Astrocyte of the hippocampus (primary cell): ENCODE measurements around the gene ADAM29.
"Not testable (repeated sequence)": the region's sequence is repeated elsewhere in the genome, so short reads cannot be mapped to it uniquely, and the experiment has no call there.

Source experiments
- DNase-seq: peaks from one replicate; pipeline ENCODE4 v3.0.0; 2011; ENCODE audit warnings: low read depth, low spot score

The ADAM29 gene

DNA sequence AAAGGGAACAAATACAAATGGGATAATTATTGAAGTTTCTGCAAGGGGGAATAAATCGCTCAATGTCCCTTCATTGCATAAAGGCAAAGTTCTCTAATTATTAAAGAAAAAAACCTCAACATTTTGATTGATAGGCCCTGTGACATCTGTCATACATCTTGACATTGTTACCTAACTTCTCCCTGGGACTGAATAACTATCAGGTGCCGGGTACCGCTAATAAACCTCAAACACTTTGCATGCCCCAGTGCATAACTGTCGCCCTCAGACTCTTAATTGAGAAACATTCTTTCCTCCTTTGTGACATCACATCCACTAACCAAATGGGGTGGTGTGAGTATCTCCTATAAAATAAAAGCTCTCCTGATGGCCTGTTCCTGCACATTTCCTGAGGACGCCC is at the start of gene ADAM29:
TSS of gene ADAM29 (plus strand) at position 301 of the 400 bp plus-strand sequence. CDS start 57,168 bp downstream, outside the sequence.
- no peak for DNase-seq

DNA sequence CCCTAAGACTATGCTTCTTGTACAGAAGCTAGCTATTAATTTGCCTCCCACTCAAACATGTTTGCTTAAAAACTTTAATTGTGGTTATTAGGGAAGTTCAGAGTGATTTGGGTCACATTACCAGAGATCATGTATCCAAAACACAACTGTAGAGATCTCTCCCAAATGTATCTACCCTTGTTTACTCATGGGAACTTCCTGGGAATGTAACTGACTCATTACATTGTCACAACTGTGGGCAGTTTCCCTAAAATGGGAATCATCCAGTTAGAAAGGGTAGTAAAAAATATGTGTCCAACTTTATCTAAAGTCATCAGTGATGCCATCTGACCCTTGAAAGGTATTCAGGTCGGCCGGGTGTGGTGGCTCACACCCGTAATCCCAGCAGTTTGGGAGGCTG is 48.8 kb upstream of the ADAM29 start:
- no peak for DNase-seq

DNA sequence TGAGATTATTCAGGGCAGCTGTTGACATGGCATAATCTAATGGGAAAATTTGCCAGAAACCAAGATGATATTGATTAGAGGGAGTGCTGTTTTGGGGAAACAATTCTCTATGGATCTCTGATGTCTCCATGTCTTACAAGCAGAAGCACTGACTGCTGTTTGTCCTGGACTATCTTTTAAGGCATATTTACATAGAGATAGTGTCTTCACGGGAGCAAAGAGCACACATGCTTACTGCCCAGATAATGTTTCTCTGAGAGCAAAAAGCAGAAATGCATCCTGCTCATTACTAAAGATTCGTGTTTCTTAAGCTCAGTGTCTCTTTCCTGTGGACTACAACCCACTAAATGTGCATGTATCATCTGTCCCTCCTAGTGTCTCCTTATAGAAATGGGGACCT is 47.8 kb upstream of the ADAM29 start:
- no peak for DNase-seq

DNA sequence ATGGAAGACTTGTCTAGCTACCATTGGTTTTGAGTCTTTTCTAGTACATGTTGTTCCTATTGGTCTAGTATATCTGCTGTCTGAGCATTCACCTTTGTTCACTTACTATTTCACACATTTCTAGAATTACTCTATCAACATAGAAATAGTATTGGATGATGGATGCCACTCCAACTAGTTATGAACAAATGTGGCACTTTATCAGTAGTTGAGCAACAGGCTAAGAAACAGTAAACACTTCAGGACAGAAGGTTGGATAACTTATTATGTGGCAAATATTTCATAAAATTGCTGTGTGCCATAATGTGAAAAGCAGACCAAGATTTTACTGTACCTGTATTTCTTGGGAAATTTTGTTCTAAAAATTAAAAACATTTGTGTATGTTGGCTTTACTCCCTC is 46.8 kb upstream of the ADAM29 start:
- no peak for DNase-seq

DNA sequence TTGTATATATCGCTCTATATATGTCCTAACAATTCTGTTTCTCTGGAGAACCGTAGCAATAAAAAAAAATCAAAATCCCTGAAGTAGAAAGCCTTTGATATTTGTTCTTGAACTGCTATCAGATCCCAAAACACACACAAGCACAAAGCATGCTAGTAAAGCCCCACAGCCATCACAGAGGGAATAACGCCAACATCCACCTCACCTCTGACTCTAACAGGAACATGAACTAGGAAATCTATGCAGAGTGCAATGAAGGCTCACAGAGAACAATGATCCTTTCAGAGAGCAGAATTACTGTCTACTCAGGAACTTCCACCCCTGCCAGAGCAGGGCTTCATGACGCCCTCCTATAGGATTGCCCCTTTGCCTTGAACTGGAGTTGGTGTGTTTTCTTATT is 45.0 kb upstream of the ADAM29 start:
- DNase-seq: not testable (repeated sequence)

DNA sequence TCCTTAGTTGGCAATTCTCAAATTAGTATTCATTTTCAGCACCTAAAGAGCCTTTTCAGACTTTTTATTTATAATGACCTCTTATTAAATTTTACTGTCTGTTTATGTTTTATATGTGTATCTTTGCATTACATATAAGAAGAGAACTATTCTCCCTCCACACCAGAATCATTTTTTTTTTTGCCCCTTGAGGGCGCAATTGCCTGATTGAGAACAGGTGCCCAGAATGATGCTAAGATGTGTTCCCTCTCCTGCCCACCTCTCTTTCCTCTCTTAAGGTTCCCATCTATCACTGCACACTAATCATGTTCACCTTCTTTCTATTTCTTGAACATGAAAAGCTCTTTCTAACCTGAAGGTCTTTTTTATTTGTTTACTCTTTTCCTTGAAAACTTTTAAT is 44.2 kb upstream of the ADAM29 start:
- peak; percentile 34 for DNase-seq

DNA sequence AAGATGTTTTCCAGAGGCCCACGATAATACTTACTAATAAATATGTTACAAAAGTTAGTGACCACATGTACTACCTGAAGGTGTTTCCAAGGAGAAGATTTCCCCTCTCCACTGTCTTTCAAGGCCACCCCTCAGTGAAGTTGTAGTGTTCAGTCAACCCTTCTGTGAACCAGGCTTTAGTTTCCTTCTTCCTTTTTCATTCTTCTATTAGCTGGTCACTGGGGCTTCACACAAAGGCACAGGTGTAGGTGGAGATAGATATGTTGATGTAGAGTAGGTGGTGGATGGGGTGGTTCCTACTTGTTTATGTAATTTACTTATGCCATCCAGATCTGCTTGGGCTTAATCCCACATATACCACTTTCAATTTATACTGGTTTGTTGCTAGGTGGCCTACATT is 43.3 kb upstream of the ADAM29 start:
- DNase-seq: no peak

DNA sequence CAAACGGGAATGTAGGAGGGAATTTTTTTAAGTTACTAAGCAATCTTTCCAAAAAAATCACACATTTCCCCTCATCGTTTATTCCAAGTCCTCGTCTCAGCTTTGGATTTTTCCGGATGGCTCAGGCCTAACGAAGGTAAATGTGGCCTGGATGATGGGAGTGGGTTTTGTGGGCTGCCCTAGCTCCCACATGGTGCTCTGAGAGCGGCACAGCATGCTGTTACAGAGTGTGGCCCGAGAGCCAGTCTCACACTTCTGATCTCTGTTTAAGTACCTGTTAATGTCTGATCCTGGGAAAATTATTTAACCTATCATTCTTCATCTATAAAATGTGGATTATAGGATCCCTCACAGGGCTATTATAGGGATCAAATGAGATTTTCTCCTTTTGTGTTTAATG is 38.2 kb upstream of the ADAM29 start:
- no peak for DNase-seq

DNA sequence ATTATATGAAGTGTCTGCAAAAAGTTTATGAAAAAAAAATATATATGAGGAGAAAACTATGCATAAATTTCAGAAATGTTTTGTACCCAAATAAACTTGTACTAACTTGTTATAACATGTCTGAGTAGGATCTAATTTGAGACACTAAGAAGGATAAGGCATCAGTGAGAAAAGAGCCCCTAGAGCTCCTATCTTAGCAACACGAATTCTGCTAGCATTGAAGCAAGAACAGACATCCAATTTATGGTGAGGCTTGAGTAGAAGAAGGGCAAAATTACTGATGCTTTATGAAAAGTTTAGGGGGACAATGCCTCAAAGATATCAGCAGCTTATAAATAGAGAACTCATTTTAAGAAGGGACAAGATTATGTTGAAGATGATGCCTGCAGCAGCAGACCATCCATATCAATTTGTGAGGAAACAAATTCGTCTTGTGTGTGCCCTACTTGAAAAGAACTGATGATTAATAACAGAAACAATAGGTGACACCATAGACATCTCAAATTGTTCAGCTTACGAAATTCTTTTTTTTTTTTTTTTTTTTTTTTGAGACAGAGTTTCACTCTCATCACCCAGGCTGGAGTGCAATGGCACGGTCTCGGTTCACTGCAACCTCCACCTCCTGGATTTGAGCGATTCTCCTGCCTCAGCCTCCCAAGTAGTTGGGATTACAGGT is 35.7 kb upstream of the ADAM29 start:
- DNase-seq: no peak

DNA sequence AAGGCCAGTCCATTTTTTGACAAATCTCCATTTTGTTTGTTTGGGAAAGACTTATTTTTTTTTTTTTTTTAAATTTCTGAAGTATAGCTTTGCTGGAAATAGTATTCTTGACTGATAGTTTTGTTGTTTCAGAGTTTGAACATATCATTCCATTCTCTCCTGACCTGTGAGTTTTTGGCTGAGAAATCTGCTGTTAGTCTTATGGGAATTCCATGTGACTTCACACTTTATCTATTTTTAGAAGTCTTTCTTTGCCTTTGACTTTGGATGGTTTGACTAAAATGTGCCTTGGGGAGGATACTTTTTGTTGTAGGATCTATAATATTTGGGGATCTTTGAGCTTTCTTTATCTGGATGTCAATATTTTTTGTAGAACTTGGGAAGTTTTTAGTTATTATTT is 10.7 kb upstream of the ADAM29 start:
- no peak for DNase-seq

DNA sequence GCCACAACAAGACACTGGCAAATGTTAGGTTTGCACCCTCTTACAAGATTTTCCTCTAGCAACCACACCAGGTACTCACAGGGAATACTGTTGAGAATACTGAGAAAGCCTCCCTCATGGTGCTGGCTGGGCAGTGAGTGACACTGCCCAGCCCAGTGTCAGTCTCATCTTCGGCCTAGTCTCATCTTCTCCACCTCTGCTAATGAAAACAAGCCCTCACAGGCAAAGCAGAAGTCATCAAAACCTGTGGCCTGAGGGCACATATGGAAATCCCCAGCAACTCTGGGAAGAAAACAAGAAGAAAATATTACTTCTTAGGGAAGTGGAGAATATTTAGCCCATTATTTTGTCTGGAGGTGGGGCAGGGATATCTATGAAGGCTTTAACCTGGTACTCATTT is 7.9 kb upstream of the ADAM29 start:
- no peak for DNase-seq

DNA sequence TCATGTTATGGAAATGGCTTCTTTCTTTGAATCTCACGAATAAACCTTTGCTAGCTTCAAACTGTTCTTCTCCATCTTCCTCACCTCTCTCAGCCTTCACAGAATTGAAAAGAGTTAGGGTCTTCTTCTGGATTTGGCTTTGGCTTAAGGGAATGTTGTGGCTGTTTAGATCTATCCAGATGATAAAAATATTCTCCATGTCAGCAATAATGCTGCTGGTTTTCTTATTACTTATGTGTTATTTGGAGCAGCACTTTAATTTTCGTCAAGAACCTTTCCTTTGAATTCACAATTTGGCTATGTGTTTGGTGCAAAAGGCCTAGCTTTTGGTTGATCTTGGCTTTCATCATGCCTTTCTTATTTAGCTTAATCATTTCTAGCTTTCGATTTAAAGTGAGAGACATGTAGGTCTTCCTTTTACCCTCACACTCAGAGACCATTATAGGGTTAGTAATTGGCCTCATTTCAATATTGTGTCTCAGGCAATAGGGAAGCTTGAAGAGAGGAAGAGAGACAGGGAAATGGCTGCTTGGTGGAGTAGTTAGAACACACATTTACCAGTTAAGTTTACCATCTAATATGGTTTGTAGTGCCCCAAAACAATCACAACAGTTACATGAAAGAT is 5.1 kb upstream of the ADAM29 start:
- no peak for DNase-seq

DNA sequence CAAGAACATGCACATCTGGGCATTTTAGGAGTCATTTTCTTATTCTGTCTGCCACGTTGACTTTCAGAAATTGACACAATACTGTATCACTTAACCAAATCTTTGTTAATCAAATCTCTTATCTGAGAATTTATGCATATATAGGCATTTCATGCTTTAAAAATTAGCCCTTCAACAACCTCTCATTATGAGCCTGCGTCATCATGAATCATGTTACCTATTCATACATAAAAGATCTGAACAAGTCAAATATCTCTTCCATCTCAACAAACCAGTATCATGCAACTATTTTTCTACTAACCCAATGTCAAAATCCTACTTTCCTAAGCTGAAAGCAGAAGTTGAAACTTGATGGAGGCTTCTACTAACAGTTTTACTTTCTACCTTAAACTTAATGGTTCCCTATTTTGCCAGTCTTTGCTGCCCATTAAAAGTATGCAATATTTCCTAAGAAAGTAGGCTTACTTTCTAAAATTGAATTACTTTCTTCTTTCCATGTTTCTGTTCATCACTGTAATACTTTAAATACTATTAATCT is 1.8 kb downstream of the ADAM29 start:
- no peak for DNase-seq

DNA sequence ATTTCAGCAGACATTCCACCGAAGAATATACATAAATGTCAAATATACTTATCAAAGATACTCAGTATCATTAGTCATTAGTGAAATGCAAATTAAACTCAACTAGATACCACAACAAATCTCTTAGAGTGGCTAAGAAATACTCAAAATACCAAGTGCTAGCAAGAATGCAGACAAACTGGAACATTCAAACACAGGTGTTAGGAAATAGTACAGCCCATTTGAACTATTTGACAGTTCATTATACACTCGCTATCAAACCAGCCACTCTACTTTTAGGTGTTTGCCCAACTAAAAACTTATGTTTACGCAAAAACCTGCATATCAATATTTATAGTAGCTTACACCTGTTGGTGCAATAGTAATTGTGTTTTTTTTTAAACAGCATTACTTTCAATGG is 8.8 kb downstream of the ADAM29 start:
- DNase-seq: no peak

DNA sequence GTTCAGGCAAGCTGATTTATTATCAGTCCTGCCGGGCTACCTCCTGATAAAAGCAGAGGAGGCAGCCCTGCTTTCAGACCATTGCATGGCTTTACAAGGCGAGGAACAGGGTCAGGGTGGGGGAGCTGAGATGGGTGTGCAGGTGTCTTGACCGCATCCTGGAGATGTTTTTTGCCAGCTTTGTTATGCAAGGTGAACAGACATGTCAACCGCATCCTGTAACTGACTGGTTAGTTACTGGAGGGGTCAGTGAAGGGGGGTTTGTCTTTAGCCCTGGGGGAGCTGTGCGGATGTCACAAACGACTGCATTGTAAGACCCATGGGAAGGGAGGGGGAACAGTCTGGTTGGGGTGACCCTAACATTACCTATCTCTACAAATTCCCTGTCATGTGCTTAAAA is 10.0 kb downstream of the ADAM29 start:
- DNase-seq: no peak

DNA sequence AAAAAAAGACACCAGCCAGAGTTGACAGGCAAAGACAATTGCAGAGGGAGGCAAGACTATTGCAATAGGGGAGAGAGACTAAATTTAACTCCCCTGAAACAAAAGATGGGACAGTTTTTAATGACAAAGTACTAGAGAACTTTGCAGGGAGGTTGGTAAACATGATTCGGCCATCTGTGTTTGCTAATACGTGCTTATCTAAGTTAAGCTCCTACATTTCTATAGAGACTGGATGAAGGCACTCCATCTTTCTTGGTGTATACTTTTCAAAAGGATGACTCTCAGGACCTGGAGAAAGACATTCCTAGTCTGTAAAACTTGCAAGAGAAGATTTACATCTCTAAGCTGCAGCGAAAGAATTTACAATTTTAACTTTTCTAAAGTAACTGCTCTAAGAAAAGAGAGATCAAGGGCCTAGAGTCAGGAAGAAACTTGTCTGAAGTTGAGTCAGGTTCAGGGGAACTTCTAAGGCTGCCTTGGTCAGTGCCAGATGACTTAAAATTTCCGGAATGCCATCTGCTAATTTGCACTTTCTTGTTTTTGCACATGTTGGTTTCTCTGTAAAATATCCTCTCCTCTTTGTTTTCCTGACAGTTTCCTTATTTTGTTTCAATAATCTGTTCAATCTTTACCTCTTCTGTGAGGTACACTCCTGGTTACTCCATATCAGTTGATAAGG is 10.6 kb downstream of the ADAM29 start:
- DNase-seq: peak; percentile 1

DNA sequence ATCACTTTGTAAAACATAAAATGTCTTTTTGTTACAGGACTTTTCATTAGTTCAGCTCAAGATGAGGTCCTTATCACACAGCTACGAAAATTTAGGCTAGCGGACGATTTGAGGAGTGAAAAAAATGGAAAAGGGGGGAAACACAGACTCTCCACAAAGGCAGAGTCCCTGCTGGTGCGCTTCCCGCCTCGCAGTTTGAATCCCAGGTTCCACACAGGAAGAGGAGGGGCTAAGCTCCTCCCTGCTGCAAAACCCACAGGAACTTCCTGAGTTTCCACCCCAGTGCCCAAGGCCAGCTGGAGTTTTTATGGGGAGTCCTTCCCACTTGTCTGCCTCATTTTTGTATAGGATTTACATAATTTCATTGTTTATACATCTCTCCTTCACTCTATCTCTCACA is 11.2 kb downstream of the ADAM29 start:
- no peak for DNase-seq

DNA sequence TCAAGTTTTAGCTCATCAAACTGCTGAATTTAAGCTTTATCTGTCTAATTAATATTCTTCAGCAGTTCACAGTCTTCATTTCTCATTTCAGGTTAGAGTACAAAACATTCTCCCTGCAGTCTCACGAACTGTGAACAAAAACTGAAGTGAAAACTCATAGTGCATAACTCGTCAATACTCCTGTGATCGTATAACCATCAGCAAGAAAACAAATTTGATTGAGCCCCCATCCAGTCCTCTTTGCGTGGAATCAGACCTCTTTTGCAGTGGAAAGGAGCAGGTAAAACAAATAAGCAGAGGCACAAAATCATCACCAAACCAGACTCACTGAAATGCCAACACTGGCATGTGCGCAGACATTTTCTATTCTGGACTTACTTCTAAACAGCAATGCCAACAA is 12.7 kb downstream of the ADAM29 start:
- no peak for DNase-seq

DNA sequence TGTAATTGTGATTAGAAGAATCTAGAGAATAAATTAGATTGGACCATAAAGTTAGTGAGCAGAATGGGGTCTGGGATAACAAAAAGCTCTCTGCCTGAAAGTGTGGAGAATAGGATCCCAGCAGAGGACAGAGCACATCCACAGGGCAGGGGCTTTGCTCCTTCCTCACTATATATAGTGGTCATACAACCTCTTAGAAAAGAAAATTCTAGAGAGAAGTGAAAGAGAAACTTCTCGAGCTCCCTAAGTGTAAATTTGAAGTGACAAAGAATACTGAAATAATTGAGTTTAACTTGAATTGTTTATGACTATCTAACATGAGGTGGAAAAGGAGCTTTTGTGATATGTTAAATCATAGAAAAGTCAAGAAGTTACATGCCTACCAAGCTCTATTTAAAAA is 14.9 kb downstream of the ADAM29 start:
- no peak for DNase-seq

DNA sequence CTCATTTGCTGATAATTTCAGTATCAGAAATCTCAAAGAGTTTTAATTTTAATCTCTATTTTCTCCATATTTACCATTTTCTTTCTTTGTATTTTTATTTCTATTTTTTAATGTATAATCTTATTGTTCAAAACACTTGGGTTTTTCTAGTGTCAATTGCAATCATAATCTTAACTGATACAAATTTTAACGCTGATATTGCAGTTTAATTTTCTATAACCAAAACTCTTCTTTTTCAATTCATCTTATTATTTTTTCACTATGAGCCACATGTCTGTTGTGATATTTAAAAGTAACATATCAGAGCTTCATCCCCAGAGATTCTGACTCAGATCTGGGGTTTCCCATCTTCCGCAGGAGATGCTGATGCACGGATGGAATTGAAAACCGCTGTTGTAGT is 16.2 kb downstream of the ADAM29 start:
- no peak for DNase-seq

DNA sequence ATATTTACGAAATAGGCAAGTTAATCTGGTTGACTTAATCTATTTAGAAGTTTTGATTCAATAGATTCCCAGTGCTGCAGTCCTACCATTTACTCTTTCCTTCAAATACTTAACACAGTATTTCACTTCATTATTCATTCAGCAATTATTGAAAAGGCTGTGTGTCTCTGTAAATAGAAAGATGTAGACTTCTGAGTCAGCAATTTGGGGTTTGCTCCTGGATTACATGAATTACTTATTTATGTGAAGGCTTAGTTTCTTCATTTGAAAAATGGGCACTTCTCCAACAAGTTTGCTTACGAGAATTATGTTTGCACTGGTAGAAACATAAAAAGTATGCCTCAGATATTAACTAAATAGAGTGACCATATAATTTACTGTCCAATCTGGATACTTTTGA is 17.4 kb downstream of the ADAM29 start:
- DNase-seq: no peak

DNA sequence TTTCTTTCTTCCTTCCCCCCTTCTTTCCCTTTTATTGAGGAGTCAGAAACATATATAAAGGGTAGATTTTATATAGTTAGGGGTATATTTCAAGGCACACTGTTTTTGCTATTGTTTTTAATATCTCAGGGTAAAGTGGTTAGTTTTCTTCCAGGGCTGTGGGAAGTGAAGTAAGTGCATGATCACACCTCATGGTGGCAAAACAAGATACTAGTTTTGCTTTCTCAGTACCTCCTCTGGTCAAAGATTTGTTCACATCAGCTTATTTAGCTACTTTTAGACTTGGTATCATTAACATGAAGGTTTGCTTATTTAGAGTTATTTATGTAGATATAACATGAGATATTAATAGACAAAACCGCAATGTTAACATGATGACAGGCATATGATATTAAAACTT is 21.8 kb downstream of the ADAM29 start:
- DNase-seq: no peak

DNA sequence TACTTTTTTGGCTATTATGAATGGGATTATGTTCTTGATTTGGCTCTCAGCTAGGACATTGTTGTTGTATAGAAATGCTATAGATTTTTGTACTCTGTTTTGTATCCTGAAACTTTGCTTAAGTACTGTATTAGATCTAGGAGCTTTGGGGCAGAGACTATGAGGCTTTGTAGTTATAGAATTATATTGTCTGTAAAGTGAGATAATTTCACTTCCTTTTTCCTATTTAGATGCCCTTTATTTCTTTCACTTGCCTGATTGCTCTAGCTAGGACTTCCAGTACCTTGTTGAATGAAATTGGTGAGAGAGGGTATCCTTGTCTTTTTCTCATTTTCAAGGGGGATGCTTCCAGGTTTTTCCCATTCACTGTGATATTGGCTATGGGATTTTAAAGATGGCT is 28.1 kb downstream of the ADAM29 start:
- no peak for DNase-seq
